LoVo (cell line): ENCODE results near the gene NTN1.

Source experiments
- DNase-seq: peaks from one replicate; pipeline ENCODE4 v3.0.0-alpha.2; 2016; ENCODE audit warnings: low spot score

Gene NTN1

GRCh38 chr17:9166788-9167187 lies 145.5 kb downstream of the NTN1 start:
- DNase-seq = no peak

DNA sequence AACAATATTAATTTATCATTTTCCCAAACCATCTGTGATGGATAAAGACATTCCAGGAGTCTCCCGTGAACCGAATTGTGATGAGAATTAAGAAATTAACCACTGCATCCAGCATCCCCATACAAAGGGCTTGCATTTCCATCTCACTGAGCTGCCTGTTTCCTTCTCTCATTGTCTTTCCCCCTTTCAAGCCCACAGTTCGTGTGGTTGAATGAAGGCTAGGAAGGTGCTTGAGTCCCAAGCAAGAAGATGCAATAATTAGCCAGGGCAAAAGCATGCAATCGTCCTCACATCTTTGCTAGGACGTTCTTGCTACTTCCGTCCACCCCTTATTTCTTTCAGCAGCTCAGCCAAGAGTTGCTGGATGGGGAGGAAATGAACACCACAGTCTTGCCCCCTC lies 146.1 kb downstream of the NTN1 start:
- no peak for DNase-seq

GRCh38 chr17:9169116-9169515 lies 147.8 kb downstream of the NTN1 start:
- no peak for DNase-seq

- no peak for DNase-seq
Observed at GRCh38 chr17:9170336-9170735, 149.0 kb downstream of the NTN1 start.

DNA sequence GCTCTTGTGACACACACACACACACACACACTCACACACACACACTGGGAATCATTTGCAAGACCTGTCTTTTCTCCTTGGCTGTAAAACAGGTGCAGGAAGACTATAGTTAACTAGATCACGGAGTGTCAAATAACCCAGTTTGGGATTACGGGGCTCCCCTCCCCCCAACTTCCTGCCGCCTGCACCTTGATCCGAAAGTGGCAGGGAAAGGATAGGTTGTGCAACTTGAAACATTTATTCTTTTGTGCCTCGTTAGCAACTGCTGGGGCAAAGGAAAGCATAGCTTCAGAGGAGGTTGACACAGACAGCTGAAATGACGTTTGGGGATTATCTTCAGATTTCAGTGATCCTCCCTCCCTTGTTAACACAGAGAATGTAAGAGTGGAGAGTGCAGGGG lies 149.5 kb downstream of the NTN1 start:
- DNase-seq = no peak

DNA sequence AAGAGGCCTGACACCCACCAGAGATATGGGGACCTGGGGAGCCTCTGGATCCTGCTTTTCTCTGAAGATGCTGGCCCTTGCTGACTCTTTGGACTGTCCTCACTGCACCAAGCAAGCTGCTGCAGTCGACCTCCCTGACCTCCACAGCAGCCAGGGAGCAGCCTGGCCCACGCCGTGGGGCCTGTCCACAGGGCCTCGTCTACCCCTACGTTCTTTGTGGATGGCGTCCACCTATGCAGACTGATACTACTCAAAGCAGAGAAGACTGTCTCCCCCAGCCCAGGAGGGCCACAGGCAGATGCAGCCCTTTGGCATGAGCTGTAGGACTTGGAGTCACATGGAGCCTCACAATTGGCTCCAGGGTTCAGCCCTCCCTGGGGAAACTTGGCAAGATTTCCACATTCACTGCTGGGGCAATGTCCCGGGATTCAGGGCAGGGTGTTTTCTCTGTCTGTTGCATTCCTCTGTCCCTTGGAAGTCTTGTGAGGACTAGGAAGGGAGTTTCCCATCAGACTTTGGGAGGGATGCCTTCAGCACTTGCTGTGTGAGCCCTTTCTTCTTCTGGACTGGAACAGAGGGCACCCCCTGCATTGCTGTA lies 152.2 kb downstream of the NTN1 start:
- no peak for DNase-seq

- no peak for DNase-seq
Observed at GRCh38 chr17:9174312-9174711, 153.0 kb downstream of the NTN1 start.

DNA sequence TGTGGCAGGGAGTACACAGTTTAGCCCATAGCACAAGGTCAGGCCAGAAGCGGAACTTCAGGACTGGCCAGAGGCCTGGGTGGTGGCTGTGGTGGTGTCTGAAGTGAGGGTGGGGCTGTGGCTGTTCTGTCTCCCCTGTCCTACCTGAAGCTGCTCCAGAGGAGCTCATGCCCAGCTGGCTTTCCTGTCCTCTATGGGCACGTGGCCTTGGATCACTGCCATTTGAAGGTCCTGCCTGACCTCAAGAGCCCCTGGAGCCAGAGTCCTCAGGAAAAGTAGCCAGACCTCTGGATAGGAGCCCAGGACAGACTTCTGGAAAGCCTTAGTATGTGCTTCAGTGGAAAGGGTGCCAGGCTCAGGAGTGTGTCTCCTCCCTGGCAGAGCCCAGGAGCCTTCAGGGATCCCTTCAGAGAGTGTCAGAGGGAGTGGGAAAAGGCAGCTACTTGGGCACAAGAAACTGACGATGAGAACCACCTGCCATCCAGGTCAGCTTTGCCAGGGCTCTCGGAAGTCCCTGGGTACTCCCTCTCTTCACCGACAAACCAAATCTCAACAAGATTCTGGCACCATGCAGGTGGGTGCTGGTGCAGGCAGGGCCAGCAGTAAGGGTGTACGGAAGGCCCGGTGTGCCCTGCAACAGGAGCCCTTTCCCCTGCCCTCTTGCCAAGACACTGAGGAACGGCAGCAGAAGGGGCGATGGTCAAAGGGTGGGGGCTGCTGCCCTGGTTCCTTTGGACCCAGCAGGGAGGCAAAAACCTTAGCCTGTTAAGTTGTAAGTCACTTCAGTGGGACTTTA lies 153.7 kb downstream of the NTN1 start:
- no peak for DNase-seq

DNA sequence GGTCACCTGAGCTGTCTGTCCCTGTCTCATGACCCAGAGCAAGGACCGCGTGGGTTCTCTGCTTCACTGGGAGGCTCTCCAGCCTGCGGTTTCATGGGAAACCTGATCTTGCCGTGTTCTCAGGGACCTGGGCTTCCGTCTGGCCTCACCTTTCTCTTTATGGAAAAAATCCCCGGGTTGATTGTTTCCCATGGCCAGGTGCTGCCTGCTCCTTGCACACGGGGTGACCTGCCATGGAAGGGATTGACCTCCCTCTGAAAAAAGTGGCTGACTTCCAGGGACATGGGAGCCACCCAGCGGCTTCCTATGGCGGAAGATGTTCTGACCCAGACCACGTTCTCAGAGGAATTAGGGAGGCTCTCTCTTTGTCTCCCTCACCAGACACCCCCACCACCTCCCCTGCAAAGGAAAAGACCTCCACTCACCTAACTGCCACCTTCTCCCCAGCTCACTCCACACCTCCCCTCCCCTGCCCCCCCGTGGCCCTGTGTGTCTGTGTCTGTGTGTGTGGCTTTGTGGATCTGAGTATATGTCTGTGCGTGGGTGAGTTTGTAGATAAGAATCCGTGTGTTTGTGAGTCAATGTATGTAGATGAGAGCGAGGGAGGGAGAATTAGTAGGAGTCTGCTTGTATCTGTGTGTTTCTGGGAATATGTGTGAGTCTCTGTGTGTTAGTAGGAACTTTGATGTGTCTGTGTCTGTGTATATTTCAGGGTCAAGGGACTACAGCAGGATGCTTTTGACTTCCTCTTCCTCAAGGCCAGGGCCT lies 154.6 kb downstream of the NTN1 start:
- DNase-seq = no peak

- DNase-seq = no peak
Observed at GRCh38 chr17:9177212-9177611, 155.9 kb downstream of the NTN1 start.

GRCh38 chr17:9178319-9178718 lies 157.0 kb downstream of the NTN1 start:
- no peak for DNase-seq

- DNase-seq = no peak
Observed at GRCh38 chr17:9179602-9180001, 158.3 kb downstream of the NTN1 start.

DNA sequence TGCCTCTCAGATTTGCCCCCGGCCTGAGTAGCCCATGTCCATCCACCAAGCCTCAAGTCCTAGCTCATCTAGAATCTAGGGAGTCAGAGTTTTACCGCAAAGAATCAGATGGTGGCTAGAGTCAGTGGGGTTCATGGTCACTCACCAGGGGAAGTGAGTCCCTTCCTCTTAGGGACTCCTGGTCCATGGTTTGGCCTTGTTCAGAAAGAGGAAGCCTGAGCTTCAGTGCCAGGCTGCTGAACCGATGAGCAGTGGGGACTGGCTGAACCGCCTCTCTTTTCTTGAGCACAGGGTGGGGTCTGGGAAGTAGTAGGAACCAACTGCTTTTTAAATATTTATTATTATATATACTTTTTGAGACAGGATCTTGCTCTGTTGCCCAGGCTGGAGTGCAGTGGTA lies 160.3 kb downstream of the NTN1 start:
- DNase-seq = no peak

DNA sequence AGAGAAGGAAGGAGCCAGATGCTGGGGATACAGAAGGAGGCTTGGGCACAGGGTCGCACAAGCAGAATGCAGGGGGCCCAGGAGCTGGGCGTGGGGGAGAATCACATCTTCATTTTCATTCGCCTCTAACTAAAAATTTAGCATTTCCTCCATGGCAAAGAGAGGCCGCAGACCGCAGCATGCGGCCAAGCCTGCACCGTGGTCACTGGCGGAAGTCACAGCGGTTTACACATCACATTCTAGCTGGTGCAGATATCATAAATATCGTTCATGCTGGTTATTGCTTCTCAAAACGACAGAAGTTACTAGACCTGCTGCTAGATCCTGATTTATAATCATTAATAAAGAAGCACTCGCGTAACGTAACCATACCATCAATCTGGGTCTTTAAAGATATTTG lies 162.0 kb downstream of the NTN1 start:
- no peak for DNase-seq

DNA sequence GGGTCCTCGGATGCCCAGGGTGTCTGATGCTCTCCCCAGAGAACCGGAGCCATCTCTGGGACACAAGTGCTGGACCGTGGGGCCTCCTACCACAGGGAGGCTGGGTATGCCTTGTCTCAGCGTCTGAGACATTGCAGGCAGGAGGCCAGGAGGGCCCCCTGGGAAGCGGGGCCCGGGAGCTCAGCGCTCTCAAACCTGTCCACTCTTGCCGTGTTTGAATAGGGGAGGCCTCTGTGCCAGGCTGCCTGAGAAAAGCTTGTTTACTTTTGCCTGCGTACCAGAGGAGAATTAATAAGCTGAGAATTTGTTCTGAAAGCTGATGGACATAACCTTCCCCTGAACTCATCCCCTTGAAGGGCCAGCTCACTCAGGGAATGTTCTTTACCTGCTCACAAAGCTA lies 163.8 kb downstream of the NTN1 start:
- no peak for DNase-seq

DNA sequence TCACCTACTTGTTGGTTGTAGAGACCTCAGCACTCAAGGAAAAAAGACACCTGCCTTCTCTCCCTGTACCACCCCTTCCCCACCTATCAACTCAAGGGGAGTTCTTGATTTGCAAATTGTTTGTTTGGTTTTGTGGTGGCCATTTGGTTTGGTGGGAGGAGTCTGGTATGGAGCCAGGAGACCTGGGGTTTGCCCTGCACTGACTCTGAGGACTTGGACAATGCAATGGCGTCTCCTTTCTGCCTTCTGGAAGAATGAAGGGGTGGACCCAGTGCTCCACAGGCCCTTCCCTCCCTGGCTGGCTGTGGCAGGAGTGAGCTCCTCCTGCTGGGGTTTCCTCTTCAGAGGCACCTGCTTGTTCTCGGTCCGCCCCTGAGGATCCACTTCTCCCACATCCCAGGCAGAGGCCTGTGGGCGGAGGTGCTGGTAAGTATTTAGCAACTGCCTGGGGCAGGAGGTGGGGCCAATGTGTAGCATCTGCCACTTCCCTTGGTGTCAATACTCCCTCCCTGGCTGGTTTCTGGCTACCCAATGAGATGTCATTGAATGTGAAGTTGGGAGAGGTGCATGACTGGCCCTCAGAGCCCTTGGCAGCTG lies 164.5 kb downstream of the NTN1 start:
- no peak for DNase-seq

DNA sequence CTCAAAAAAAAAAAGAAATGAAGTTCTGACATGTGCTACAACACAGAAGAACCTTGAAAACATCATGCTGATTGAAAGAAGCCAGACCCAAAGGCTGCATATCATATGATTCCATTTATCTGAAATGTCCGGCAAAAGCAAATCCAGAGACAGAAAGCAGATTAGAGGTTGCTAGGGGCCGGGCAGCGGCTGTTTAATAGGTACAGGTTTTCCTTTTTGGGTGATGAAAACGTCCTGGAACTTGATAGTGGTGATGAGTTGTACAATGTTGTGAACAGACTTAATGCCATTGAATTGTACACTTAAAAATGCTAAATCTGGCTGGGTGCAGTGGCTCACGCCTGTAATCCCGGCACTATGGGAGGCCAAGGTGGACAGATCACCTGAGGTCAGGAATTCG lies 166.5 kb downstream of the NTN1 start:
- no peak for DNase-seq

DNA sequence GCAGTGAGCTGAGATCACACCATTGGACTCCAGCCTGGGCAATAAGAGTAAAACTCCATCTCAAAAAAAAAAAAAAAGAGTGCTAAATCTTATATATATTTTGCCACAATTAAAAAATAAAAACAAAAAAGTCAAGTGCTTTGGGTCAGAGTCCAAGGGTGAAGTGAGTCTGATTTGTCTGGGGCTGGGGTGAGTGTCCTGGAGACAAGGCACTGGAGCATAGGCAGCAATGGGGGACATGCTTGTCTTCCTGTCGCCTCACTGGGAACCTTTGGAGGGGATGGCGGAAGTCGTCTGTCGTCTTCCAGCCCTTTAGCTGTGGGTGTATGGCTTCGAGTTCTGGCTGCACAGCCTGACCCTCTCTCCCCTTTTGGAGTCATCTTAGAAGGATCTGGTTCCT lies 167.1 kb downstream of the NTN1 start:
- no peak for DNase-seq

DNA sequence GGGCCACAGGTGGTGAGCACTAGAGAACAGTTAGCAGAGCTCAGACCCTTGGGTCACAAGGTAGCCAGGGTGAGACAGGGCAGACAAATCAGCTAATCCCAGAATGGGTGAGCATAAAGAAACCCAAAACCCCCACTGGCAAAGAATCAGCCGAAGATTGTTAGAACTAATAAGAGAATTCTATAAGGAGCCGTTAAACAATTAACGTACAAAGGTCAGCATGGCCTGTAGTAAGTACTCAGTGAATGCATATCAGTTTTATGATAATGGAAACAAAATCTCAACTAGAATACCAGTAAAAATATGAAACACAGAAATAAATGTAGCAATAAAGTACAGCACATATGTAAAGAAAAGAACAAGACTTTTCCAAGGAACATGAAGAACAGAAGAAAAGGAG lies 168.6 kb downstream of the NTN1 start:
- DNase-seq = no peak

- DNase-seq = no peak
Observed at GRCh38 chr17:9192010-9192409, 170.7 kb downstream of the NTN1 start.

GRCh38 chr17:9195411-9195810 lies 174.1 kb downstream of the NTN1 start:
- DNase-seq = no peak

- DNase-seq = no peak
Observed at GRCh38 chr17:9195961-9196670, 174.8 kb downstream of the NTN1 start.
